CD4-positive, CD25-positive, alpha-beta regulatory T cell (primary cell): ENCODE data around the gene NUP98. TPM values are rescaled to one million over a fixed set of nuclear protein-coding genes. Genes with fewer than 3 reads are reported as not detected.

Experiments used
- ATAC-seq, 2 donors: fragments of 150-1000 bp; cut with Tn5 transposase; one replicate each; pipeline ENCODE4 v1.10.0; 2021; ENCODE audit warnings: low read depth in 2 of 2, moderate number of reproducible peaks in 2 of 2, moderate library complexity in 1 of 2
- DNase-seq, 3 donors: peaks; one replicate each; pipeline versions ENCODE4 v3.0.0 to v3.0.0-alpha.2; 2012 to 2022; ENCODE audit warnings: mixed read lengths in 1 of 3
- H3K27ac ChIP-seq: one replicate; pipeline ENCODE4 v1.7.0; 2013; ENCODE audit warnings: mild to moderate bottlenecking, low read length; ENCODE audit not compliant: insufficient read depth, poor library complexity, severe bottlenecking
- H3K27me3 ChIP-seq: one replicate; pipeline ENCODE4 v1.7.0; 2013; ENCODE audit warnings: low read length; ENCODE audit not compliant: control insufficient read depth, insufficient read depth
- H3K36me3 ChIP-seq: one replicate; pipeline ENCODE4 v1.7.0; 2013; ENCODE audit warnings: mild to moderate bottlenecking, low read length, moderate library complexity; ENCODE audit not compliant: control insufficient read depth, insufficient read depth
- H3K4me1 ChIP-seq: 2 replicates; pipeline ENCODE4 v1.7.0; 2013; ENCODE audit warnings: mild to moderate bottlenecking, low read length; ENCODE audit not compliant: insufficient read depth, control insufficient read depth, poor library complexity, severe bottlenecking
- H3K4me3 ChIP-seq: one replicate; pipeline ENCODE4 v1.7.0; 2013; ENCODE audit warnings: low read depth, mild to moderate bottlenecking, low read length, moderate library complexity
- H3K9me3 ChIP-seq, 2 experiments: 1 replicate in 1 of 2; 2 replicates in 1 of 2; pipeline ENCODE4 v1.7.0; 2013; ENCODE audit warnings: low read length in 2 of 2, mild to moderate bottlenecking in 1 of 2, moderate library complexity in 1 of 2; ENCODE audit not compliant: control insufficient read depth in 2 of 2
- H3K27ac Mint-ChIP-seq, 3 donors: one replicate each; pipeline ENCODE4 v1.8.0; 2020 to 2022; ENCODE audit warnings: mild to moderate bottlenecking in 3 of 3, mixed read lengths in 3 of 3, moderate library complexity in 2 of 3
- H3K27me3 Mint-ChIP-seq: one replicate; pipeline ENCODE4 v1.8.0; 2022; ENCODE audit warnings: mild to moderate bottlenecking, mixed read lengths
- H3K36me3 Mint-ChIP-seq: one replicate; pipeline ENCODE4 v1.8.0; 2020; ENCODE audit warnings: mixed read lengths
- H3K4me1 Mint-ChIP-seq, 4 donors: one replicate each; pipeline ENCODE4 v1.8.0; 2020 to 2022; ENCODE audit warnings: mixed read lengths in 4 of 4, mild to moderate bottlenecking in 1 of 4
- H3K4me3 Mint-ChIP-seq, 4 donors: one replicate each; pipeline ENCODE4 v1.8.0; 2020 to 2022; ENCODE audit warnings: mild to moderate bottlenecking in 4 of 4, mixed read lengths in 4 of 4, moderate library complexity in 3 of 4
- H3K9me3 Mint-ChIP-seq, 7 donors: one replicate each; pipeline ENCODE4 v1.8.0; 2020 to 2022; ENCODE audit warnings: mixed read lengths in 7 of 7, mild to moderate bottlenecking in 3 of 7, moderate library complexity in 2 of 7
- polyA plus RNA-seq, 4 donors: library from polyadenylated mRNA; unstranded; fragments of 300-500 nt; fragmentation: Illumina TruSeq; gene quantifications; one replicate each; pipeline ENCODE4 v1.2.3, GENCODE V29; 2021
- total RNA-seq: library from RNA; stranded (reverse); gene quantifications from one replicate; pipeline ENCODE4 v1.2.3, GENCODE V29; 2022

The NUP98 gene
- total and polyA plus RNA-seq, 5 donors from 2014 or later: 28.0 to 131 (median 46.5) TPM

DNA sequence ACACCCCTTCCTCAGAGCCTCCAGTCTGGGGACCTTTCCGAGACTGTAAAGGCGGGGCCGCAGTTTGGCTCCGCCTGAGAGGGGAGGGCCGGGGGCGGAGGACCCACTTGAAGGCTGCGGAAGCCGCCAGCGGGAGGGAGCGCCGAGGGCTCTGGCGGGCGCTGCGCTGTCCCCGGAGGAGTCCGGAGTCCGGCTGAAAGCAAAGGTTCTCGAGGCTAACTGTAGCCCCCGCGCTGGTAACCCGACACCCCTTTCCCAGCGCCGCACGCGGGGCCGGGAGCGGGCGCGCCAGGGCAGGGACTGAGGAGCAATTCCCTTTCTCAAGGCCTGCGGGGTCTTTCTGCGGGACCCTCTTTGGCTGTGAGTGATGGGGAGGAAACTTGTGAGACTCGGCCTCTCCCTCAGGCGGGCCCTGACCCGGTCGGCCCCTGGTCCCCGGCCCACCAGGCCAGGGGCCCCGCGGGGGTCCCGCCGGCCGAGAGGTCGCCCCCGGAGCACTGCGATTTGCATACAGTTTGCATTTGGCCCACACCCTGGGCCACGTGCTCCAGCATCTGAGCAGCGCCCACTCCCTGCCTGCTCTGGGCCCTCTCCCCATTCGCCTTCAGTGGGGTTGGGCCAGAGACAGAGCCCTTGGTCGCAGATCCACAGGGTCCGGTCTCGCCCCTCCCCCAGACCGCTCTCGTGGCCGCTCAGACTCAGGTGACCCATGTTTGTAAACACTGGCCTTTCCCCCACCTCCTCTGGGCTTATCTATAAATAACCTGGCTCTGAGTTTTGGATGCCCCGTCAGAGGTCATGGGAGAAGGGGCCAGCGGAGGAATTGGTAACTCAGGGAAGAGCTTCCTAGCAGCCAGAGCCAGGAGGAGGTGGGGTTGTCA, 155.0 kb downstream of the NUP98 start:
- Histone ChIP-seq H3K4me1 (peaks cover 14% of the 10 kb centered on the region), H3K9me3 (no peaks in the 10 kb centered on the region), H3K36me3 (no peaks in the 10 kb centered on the region), H3K4me3 (no peak overlapping the region), H3K27me3 (peaks cover 5% of the 10 kb centered on the region), H3K27ac (no peak overlapping the region)
- Mint-ChIP-seq H3K27me3 (peaks cover 31% of the 10 kb centered on the region), H3K36me3 (no peaks in the 10 kb centered on the region), H3K4me3 (peak overlapping the region; percentile 44 to 78 (median 70)), H3K27ac (no peak overlapping the region), H3K9me3 (peaks cover 0 to 8% (median 0%) of the 10 kb centered on the region in 7 donors), H3K4me1 (peaks cover 0 to 10% (median 2%) of the 10 kb centered on the region in 4 donors)
- peak; percentile 53 to 73 (median 57) for DNase-seq
- ATAC-seq: peak; percentile 64 to 91

DNA sequence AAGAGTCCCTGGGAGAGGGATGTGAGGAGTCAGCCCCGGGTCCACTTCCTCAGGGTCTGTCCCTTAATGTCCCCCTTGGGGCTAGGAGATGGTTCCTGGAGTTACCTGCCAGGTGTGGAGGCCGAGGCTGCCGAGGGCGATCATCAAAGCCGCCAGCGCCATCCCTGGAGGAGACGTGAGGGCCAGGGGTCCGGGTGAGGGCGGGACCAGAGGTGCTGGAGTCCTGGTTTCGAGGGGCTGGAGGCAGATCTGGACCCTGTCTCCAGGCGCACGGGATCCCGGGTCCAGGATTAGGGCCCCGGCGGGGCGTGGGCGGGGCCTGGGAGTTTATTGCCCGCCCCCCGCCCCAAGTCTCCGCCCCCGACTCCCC, 155.7 kb downstream of the NUP98 start, which contains the start of gene ART5:
Gene ART5 (minus strand): TSS at position 292 of the 370 bp plus-strand sequence. CDS start 130 bp downstream, at position 162.
- DNase-seq (no peak), ATAC-seq (peak in 1 of 2 donors; percentile 9)
- Mint-ChIP-seq H3K27ac (peak within 1 kb of the TSS in 2 of 3 donors; percentile 49 to 78), H3K4me3 (peak within 1 kb of the TSS; percentile 44 to 80 (median 76)), H3K9me3 (peaks cover 0 to 8% (median 0%) of the 10 kb centered on the region in 7 donors), H3K36me3 (no peaks in the 10 kb centered on the region), H3K4me1 (peaks cover 0 to 10% (median 2%) of the 10 kb centered on the region in 4 donors), H3K27me3 (peaks cover 35% of the 10 kb centered on the region)
- Histone ChIP-seq H3K4me3 (no peak within 1 kb of the TSS), H3K9me3 (no peaks in the 10 kb centered on the region), H3K27me3 (peaks cover 5% of the 10 kb centered on the region), H3K27ac (no peak within 1 kb of the TSS), H3K36me3 (no peaks in the 10 kb centered on the region), H3K4me1 (peaks cover 14% of the 10 kb centered on the region)

DNA sequence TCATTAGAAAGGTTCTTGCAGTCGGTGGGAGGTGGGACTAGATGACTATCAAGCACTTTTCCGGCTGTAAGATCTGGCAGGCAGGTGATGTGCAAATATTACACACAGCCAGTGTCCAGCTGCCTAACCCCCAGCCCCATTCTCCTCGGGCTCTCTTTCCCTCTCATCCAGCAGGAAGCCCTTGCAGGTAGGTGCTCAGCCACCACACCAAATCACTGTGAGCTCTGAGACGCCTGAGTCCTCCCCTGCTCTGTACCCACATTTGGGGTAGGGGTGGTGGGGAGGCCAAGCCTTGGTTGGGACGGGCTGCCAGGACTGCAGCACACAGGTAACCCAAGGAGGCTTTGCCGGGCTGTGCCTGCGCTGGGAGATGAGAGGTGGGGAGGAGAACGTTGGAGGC, 156.2 kb downstream of the NUP98 start:
- no peak for ATAC-seq
- H3K27me3 Mint-ChIP-seq: peaks cover 37% of the 10 kb centered on the region
- peaks cover 0 to 8% (median 0%) of the 10 kb centered on the region in 7 donors for H3K9me3 Mint-ChIP-seq
- H3K27ac Mint-ChIP-seq: peak overlapping the region in 2 of 3 donors; percentile 49 to 78
- Histone ChIP-seq H3K4me3 (no peak overlapping the region), H3K36me3 (no peaks in the 10 kb centered on the region), H3K9me3 (no peaks in the 10 kb centered on the region), H3K27me3 (peaks cover 5% of the 10 kb centered on the region), H3K27ac (no peak overlapping the region), H3K4me1 (peaks cover 14% of the 10 kb centered on the region)
- peak overlapping the region; percentile 15 to 80 (median 59) for H3K4me3 Mint-ChIP-seq
- H3K4me1 Mint-ChIP-seq: peaks cover 0 to 10% (median 2%) of the 10 kb centered on the region in 4 donors
- no peak for DNase-seq
- H3K36me3 Mint-ChIP-seq: no peaks in the 10 kb centered on the region

DNA sequence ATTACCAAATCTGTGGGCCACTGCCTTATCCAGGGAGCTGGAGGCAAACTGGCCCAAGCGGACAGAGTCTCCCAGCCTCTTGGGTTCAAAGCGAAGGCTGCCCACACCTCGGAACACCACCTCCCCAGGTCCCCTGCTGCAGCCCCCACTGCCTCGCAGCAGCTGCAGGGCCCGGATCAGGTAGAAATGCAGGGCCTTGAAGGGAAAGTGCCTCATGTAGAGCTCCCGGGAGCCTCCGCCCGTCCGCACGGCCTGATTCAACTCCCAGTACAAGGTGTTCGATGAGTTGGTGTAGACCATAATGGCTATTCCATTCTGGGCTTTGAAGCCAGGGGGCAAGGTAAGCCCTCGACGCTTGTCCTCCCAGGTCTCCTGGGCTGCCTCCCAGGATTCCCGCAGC, 157.5 kb downstream of the NUP98 start:
- ATAC-seq (no peak), DNase-seq (no peak)
- H3K4me3 Mint-ChIP-seq: peak overlapping the region in 2 of 4 donors; percentile 4 to 43
- no peaks in the 10 kb centered on the region for H3K36me3 Mint-ChIP-seq
- H3K9me3 Mint-ChIP-seq: peaks cover 0 to 3% (median 0%) of the 10 kb centered on the region in 7 donors
- no peak overlapping the region for H3K4me3 ChIP-seq
- H3K27ac Mint-ChIP-seq: no peak overlapping the region
- H3K9me3 ChIP-seq: no peaks in the 10 kb centered on the region
- H3K36me3 ChIP-seq: no peaks in the 10 kb centered on the region
- H3K4me1 Mint-ChIP-seq: peaks cover 0 to 10% (median 2%) of the 10 kb centered on the region in 4 donors
- H3K27me3 Mint-ChIP-seq: peaks cover 29% of the 10 kb centered on the region
- H3K4me1 ChIP-seq: peaks cover 14% of the 10 kb centered on the region
- H3K27ac ChIP-seq: no peak overlapping the region
- H3K27me3 ChIP-seq: peaks cover 5% of the 10 kb centered on the region

DNA sequence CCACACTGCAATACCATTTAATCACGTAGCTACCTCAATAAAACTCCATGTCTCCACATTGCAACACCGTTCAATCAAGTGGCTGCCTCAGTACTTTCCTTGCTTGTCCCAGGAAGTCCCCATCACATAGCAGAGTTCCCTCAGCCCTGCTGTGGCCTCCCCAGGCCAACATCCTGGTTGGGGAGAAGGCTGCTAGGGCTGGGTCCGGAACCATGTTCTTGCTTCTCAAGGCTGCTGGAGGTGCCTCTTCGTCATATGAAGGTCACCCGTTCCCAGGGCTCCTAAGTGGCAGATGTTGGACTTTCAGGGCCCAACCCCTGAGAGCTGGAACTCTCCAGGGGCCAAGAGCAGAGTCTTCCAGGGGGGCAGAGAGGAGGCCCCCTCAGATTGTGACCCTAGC, 158.8 kb downstream of the NUP98 start:
- H3K9me3 Mint-ChIP-seq: no peaks in the 10 kb centered on the region
- Histone ChIP-seq H3K4me1 (peaks cover 14% of the 10 kb centered on the region), H3K36me3 (no peaks in the 10 kb centered on the region), H3K27me3 (peaks cover 4% of the 10 kb centered on the region), H3K4me3 (no peak overlapping the region), H3K9me3 (no peaks in the 10 kb centered on the region), H3K27ac (no peak overlapping the region)
- peaks cover 21% of the 10 kb centered on the region for H3K27me3 Mint-ChIP-seq
- ATAC-seq (no peak), DNase-seq (no peak)
- H3K27ac Mint-ChIP-seq: no peak overlapping the region
- no peaks in the 10 kb centered on the region for H3K36me3 Mint-ChIP-seq
- no peak overlapping the region for H3K4me3 Mint-ChIP-seq
- peaks cover 0 to 10% (median 2%) of the 10 kb centered on the region in 4 donors for H3K4me1 Mint-ChIP-seq

DNA sequence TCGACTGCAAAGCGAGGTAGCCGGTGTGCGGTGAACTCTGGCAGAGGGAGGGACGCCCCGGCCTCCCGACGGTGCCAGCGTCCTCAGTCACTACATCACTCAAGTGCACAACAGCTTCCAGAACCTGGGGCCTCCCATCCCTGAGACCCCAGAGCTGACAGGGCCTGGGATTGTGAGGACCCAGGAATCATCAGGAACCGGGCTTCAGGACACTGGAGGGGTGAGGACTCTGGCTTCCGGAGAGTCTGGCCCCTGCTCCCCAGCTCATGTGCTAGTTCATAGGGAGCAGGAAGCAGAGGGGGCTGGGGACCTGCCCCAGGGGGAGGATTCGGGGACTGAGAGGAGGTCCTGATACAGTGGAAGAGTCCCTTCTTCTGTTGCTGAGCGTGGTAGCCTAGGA, 160.2 kb downstream of the NUP98 start:
- no peaks in the 10 kb centered on the region for H3K36me3 ChIP-seq

DNA sequence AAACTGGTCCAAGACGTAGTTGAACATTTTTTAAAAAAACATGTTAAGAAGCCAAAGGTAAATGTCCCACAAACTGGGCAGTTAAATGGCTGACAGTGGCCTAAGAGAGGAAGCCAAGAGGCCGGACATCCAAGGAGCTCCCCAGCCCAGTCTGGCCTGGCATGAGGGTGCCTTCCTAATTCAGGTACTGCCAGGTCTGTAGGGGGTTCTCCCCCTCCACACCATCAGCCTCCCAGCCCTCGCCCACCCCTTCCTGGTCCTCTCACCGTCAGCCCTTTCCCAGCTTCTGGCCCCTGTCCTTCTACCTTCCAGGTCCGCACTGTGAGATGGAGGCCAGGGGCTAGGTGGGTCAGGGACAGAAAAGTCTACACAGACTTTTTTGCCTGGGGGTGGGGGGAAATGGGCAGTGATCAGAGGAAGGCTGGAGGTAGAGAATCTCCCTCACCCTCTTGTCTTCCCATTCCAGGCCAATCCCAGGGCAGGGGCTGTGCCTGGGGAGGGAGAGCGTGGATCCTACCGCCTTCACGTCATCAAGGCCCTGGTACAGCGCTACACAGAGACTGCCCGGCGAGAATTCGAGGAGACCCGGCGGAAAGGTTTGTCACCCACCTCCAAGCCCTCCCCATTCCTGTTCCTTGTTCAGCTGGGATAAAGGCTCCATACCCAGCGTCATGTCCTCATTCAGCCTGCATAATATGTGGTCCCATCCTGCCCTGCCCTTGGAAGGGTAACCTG, 161.5 kb downstream of the NUP98 start:
- H3K27ac ChIP-seq: no peak overlapping the region
- no peaks in the 10 kb centered on the region for H3K9me3 ChIP-seq
- no peak overlapping the region for H3K4me3 ChIP-seq
- peaks cover 14% of the 10 kb centered on the region for H3K27me3 Mint-ChIP-seq
- no peak overlapping the region for H3K4me3 Mint-ChIP-seq
- no peaks in the 10 kb centered on the region for H3K36me3 ChIP-seq
- no peaks in the 10 kb centered on the region for H3K36me3 Mint-ChIP-seq
- H3K27ac Mint-ChIP-seq: no peak overlapping the region
- no peaks in the 10 kb centered on the region for H3K9me3 Mint-ChIP-seq
- H3K4me1 ChIP-seq: no peaks in the 10 kb centered on the region
- ATAC-seq (no peak), DNase-seq (no peak)
- H3K4me1 Mint-ChIP-seq: no peaks in the 10 kb centered on the region
- no peaks in the 10 kb centered on the region for H3K27me3 ChIP-seq

More for the DNA sequence above, 160.2 kb downstream of the NUP98 start:
- Histone ChIP-seq H3K27me3 (no peaks in the 10 kb centered on the region), H3K4me3 (no peak overlapping the region), H3K9me3 (no peaks in the 10 kb centered on the region), H3K27ac (no peak overlapping the region), H3K4me1 (peaks cover 5% of the 10 kb centered on the region)
- DNase-seq: no peak
- Mint-ChIP-seq H3K9me3 (no peaks in the 10 kb centered on the region), H3K4me1 (peaks cover 0 to 6% (median 0%) of the 10 kb centered on the region in 4 donors), H3K27ac (no peak overlapping the region), H3K4me3 (no peak overlapping the region), H3K36me3 (no peaks in the 10 kb centered on the region), H3K27me3 (peaks cover 14% of the 10 kb centered on the region)
- ATAC-seq: no peak
